Fibroblast of lung (primary cell): ENCODE data around the gene C17orf67.

Experiments
- EZH2 ChIP-seq: IDR thresholded peaks from 2 replicates; pipeline ENCODE4 v1.5.1; 2012; ENCODE audit warnings: low read length, control low read depth, mild to moderate bottlenecking; ENCODE audit errors: missing control alignments
- TF ChIP-seq, protein P1 (sequence below), 2 donors: IDR thresholded peaks in 1 of 2; conservative IDR thresholded peaks in 1 of 2; 1 replicate in 1 of 2; 2 replicates in 1 of 2; pipeline ENCODE4 v1.5.1; 2011 to 2012; ENCODE audit warnings: low read length in 2 of 2, control low read depth in 1 of 2, inconsistent platforms in 1 of 2, low read depth in 1 of 2, mild to moderate bottlenecking in 1 of 2

DNA sequence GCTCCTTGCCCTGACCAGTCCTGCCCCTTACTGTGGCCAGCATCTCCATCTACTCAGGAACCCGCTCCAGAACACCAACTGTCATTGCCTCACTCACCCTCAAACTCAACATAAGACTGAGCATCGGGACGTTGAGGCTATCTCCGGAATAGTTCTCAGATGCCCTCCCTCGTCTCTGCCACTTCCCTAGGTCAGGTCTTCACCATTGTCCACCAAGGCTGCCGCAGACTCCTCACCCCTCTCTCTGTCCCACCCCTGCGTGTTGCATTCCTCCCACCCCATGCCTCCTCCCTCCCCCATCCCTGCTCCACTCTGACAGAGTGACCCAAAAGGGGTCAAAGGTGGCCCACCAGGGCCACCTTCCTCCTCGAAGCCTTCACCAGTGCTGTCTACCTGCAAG, 37.2 kb downstream of the C17orf67 start:
- TF ChIP-seq, protein P1, sequence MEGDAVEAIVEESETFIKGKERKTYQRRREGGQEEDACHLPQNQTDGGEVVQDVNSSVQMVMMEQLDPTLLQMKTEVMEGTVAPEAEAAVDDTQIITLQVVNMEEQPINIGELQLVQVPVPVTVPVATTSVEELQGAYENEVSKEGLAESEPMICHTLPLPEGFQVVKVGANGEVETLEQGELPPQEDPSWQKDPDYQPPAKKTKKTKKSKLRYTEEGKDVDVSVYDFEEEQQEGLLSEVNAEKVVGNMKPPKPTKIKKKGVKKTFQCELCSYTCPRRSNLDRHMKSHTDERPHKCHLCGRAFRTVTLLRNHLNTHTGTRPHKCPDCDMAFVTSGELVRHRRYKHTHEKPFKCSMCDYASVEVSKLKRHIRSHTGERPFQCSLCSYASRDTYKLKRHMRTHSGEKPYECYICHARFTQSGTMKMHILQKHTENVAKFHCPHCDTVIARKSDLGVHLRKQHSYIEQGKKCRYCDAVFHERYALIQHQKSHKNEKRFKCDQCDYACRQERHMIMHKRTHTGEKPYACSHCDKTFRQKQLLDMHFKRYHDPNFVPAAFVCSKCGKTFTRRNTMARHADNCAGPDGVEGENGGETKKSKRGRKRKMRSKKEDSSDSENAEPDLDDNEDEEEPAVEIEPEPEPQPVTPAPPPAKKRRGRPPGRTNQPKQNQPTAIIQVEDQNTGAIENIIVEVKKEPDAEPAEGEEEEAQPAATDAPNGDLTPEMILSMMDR (conservative IDR thresholded peaks at IDR 0.05 in 1 of 2, IDR thresholded peaks at IDR 0.05 in 1 of 2; ENCODE audit: low read depth in 1 of 2, low read length in 2 of 2) = no peak
- no peak for TF ChIP-seq EZH2
